GM19372 (cell line): Measurements from ENCODE around the gene PITPNM2.
"Not testable (repeated sequence)": the region's sequence is repeated elsewhere in the genome, so short reads cannot be mapped to it uniquely, and the experiment has no call there.

Experiments used
- ATAC-seq: cut with Tn5 transposase; IDR thresholded peaks from one replicate; pipeline ENCODE4 v1.9.1; 2021; ENCODE audit warnings: mild to moderate bottlenecking, low read depth, moderate library complexity; ENCODE audit not compliant: unreplicated experiment

Gene PITPNM2

DNA sequence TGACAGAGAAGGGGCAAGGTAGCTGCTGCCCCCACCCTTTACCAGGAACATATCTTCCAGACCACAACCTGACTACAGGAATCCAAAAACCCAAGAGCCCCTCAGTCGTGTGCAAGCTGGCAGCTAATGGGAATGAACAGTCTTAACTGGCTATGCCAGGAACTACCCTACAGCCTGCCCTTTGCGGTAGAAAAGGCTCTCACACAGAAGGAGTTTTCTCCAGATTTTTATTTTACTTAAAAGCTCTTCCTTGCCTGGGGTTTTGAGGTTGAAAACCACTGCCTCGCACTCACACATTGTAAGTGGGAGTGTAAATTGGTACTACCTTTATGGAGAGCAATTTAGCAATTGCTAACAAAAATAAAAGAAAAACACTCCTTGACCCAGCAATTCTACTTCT lies 28.3 kb downstream of the PITPNM2 start:
- ATAC-seq, result no peak

DNA sequence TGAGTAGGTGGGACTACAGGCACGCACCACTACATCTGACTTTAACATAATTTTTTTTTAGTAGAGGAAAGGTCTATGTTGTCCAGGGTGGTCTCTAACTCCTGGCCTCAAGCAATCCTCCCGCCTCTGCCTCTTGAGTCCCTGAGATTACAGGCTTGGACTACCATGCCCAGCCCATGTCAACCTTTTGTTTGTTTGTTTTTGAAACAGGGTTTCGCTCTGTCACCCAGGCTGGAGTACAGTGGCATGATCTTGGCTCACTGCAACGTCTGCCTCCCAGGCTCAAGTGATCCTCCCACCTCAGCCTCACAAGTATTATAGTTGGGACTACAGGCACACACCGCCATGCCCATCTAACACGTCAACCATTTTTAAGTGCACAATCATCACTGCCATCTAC lies 29.2 kb downstream of the PITPNM2 start:
- ATAC-seq, result no peak

DNA sequence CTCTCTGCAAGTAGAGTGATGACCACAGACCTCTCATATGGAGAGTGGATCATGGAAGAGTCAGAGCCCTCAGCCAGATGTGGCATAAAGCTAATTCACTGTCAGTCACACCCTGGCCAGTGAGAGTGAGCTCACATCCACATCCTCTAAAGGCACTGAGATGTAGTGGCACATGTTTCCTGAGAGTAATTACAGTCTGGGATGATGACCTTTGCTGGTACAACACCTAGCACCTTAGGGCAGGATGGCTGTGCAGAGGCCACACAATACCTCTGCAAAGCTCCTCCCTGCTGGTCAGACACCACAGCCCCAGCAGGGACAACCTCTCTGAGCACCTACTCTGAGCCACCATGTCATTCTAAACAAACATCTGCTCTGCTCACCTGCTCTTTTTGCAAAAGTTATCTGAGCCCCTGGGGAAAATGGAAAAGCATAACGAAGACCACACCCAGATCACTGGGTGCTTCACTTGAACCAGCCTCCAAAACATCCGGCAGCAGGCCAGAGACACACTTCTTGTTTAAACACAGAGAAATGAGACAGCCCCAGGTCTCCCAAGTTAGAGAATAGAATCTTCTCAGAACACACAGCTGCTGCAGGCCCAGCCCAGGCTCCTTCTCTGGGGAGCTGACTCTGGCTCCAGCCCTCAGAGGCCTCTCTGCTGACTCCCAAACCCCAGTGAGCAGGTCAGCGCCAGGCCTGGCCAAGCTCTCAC lies 30.3 kb downstream of the PITPNM2 start:
- ATAC-seq, result no peak

DNA sequence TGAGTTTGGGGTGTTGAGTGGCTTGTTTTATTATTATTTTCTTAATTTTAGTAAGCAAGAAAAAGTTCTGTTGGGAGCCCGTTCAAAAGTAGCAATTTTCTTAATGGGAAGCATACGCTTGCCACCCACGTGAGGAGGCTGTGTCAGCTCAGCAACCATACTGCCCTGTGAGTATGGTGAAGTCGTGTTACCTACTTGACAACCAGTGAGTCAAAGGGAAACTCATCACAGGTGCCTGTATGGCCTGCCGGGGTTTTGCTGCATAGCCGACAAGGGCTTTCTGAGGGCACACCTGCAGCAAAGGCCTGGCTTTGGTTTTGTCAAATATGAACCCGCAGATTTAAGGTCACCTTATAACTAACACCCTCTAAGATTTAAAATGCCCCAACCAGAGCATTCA lies 31.1 kb downstream of the PITPNM2 start:
- no peak for ATAC-seq

DNA sequence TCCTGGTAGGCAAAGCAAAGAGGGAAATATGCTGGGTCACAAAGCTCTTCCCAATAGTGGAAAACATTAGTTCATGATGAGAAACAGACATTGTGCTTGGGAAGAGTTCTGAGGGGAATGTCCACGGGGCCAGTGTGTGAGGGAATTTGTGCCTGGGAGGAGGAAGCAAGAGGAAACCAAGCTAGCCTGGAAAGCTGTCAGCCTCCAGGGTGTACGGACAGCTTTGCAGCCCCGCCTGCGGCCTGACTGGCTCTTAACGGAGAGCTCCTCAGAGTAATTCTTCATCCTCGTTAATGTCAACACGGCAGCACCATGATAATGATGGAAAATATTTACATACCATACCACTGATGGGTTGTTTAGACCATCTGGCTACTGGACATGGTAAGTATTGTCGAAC lies 32.4 kb downstream of the PITPNM2 start:
- no peak for ATAC-seq

DNA sequence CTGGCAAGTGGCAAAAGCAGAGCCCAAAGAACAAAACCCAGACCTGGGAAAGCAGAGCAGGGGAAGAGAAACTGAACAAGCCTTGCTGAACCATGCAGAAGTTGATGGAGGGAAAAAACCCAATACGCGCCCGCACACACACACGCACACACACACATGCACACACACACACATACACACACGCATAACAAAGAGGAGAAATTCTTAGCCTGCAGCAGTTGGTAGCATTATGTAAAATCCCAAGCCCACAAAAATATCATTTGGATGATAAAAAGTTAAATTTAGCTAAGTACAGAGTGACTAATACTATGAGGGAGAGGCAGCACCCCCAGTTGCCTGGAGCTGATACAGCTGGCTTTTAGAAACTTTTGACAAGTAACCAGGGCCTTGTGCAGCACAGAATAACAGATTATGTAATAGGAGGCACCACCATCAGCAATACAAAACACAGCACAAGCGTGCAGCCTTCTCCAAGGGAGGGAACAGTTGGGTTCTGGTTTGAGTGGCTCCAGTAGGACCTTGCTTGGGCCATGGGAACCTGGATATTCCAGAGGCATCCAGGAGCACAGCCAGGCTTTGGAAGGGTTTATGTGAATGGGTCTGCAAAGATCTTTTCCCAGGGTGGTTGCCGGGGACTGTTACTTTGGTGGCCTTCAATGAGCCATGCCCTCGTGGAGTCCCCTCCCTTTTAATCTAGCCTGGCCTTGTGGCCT lies 35.3 kb downstream of the PITPNM2 start:
- ATAC-seq, result no peak

DNA sequence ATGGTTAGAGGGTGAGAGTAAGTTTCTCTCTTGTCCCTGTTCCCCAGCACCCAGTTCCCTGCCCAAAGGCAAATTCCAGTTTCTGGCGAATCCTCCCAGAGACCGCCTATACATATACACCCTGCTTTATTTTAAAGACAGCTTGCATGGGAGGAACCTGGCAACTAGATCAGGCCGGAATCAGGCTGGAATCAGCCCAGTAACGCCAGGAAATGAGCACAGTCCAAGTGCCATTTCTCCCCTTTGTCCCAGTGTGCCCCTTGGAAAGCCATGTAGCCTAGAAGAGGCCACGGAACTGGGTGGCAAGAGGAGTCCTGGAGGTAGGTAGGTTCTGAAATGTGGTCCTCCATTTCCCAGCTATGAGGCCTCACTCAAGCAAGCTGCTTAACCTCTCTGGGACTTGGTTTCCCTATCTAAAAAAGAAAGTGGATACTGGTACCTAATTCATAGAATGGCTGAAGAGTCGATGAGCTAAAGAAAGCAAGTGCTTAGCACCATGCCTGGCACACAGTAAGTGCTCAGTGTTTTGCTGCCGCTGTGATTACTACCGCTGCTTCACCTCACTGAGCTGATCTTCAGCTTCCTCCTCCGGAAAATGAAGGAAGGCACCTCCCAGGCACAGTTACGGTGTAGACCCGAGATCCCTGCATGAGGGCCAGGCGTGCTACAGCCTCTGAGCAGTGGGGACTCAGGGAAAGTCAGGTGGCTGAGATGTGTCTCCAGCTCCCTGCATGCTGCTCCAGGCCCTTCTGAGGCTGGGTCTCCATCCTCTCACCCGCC lies 36.4 kb downstream of the PITPNM2 start:
- ATAC-seq, result no peak

DNA sequence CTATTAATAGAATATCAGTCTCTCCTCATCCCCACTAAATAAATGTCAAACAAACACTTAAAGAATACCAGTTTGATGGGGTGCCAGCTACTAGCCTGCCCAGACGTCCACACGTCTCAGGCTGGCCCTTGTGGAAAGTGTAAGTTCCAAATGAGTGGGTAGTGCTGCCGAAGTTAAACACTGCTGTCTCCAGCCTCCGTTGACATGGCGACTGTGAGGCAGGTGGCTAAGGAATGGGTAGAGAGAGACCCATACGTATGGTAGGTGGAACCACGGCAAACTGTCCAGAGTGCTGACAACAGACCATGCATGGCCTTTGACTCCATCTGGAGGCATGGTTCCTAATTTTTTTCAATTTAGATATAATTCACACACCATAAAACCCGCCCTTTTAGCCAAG lies 37.9 kb downstream of the PITPNM2 start:
- ATAC-seq, result no peak

DNA sequence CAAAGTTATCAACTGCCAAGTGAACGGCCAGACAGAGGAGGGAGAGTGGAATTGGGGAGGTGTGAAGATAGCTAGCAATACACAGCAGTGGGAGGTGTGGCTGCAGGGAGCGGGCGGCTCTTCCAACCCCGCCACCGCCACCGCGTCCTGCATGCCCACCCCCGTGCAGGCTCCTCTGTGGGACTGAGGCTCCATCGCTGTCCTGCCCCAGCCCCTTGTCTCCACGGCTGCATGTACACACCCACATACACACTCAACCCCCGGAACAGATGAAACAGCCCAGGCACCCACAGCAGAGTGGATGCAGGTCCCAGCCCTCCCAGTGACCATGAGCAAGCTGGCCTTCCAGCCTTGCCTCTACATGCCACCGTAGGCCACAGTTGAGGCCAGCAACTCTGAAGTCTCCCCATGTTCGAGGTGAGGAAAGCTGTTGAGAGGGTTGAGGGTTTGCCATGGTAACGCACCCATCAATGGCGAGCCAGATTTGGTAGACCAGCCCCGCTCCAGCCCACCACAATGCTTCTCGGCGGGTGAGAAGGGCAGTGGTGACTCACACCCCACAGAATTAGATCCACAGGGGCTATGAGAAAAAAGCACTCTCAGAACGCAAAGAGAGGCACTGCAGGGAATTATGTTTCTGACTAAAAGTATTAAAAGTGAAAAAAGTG lies 39.3 kb downstream of the PITPNM2 start:
- ATAC-seq, result no peak

DNA sequence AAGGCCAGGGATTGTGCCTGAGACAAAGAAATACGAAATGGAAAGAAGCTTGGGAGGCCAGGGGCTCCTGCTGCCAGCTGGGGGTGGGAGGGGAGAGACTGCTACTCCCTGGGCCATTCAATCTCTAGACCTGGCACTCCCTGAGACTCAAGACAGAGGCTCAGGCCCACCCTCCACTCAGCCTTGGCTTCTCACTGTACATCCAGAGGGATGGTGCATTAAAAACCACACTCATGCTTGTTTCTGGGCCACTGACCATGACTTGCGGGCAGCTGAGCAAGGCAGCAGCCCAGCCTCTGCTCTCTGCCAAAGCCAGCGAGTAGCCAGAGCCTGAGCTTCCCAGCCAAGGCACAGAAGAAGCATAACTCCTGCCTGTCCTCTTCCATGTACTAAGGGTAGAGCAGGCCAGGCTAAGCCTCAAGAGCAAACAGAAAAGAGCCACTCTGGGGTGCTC lies 41.5 kb downstream of the PITPNM2 start:
- no peak for ATAC-seq

DNA sequence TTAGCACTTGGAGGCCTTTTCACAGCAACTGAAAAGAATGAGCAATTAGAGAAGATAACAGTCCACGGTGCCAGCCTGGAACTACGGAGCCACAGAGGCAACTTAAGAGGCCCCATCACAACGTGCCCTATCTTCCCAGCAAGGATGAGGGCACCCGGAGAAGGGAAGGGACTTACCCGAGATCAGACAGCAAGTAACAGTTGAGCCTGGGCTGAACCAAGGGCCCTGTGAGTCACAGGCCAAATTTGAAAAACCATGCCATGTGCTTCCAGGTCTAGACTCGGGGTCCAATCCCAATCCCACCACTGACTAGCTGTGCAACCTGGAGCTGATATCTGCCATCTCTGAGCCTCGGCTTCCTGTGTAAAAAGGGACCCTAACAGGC lies 42.2 kb downstream of the PITPNM2 start:
- no peak for ATAC-seq

DNA sequence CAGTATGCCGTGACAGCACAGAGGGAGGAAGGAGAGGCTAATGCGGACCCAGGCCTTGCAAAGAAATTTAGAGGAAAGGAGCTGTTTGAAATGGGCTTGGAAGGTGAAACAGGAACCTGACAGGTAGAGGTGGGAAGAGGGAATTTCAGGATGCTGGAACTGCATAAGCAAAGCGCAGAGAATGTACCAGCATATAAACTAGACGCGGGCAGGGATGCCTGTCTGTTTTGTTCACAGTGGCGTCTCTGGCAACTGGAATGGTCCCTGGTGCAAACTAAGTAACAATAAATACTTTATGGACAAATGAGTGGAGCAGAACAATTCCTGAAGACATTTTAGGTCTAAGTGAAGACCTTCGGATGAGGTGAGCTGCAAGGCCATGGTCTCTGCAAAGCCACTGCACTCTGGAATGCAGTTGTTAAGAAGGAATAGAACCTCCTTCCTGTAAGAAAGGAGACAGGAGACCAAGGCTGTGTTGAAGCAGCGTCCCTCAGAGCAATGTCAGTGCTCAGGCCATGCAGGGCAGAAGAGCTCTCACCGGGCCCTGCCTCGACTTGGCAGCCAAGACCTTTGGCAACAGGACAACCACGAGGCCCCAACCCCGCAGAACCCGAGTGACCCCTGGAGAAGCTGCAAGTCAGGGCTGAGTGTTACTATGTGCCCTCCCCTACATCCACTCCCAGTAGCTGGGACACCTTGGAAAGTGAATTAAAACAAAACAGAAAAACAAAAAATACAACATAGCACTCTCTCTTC lies 42.8 kb downstream of the PITPNM2 start:
- ATAC-seq, result no peak

DNA sequence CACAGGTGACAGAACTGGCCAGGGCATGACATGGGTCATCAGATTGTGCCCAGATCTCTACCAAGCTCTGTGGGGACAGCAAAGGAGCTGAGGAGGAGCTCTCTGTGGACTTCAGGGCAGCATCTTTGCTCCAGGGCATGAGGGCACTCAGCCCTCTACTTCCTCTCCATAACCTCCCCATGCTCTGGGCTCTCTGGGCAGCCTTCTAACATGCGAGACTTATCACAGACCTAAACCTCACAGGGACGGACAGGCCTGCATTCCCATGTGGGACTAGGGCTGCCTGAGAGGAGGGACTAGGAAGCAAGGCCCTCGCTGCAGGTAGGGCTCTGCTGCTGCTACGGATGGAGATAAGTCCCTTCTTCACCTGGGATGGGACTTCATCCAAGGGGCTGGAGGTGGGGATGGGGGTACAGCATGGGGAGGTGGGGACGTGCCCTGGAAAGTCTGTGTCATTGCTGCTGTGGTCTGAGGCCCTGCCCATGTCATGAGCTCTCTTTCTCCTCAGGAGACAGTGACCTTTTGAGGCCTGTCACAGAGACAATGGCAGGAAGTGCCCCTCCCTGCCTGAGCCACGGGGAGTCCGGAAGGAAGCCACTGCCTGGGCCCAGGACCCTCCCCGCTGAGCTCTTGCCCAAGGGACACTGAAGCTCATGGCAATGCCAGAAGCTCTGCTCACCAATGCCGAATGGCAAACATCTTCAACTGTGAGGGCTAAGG lies 44.1 kb downstream of the PITPNM2 start:
- no peak for ATAC-seq

DNA sequence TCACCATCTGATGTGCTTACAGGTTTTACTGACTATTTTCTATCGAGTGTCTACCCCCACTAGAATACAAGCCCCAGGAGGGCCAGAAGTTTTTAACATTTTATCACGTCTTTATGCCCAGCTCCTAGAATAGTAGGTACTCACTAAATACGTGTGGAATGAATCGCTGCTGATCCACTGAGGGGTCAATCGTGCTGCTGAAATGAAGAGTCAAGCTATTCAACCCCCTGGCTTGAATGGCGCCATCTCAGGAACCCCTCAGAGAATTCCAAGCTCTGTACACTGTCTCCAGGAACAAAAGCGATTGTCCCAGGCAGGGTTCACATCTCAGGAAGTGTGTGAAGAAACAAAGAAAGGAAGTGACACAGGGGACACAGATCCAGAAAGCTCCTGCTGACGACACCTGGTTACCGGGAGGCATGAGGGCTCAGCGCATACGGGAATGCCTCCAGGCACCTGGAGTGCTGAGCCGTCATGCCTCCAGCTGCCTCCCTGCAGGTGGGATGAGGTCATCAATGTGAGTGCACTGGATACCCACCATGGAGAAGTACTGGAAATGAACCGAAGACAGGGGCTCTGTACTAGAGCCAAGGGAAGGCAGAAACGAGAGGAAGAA lies 45.6 kb downstream of the PITPNM2 start:
- no peak for ATAC-seq

DNA sequence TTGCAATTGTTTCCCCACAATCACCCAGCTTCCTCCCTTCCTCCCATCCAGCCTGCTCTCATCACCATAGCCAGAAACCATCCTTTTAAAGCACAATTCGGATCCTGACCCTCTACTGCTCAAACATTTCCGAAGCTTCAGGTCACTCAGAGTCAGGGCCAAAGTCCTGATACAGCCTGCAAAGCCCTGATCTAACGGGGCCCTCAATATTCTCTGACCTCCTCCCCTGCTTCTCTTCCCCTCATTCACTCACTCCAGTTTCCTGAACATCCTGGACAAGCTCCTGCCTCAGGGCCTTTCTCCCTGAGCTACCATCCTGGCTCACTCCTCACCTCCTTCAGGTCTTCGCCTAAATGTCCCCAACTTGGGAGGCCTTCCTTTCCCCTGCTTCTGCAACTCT lies 46.1 kb downstream of the PITPNM2 start:
- no peak for ATAC-seq

DNA sequence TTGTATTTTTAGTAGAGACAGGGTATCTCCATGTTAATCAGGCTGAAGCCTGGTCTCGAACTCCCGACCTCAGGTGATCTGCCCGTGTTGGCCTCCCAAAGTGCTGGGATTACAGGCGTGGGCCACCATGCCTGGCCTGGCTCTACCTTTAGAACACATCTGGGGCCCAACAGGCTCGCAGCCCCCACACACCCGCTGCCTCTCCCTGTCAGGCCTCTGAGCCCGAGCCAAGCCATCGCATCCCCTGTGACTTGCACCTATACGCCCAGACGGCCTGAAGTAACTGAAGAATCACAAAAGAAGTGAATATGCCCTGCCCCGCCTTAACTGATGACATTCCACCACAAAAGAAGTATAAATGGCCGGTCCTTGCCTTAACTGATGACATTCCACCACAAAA lies 46.8 kb downstream of the PITPNM2 start:
- ATAC-seq, result not testable (repeated sequence)

DNA sequence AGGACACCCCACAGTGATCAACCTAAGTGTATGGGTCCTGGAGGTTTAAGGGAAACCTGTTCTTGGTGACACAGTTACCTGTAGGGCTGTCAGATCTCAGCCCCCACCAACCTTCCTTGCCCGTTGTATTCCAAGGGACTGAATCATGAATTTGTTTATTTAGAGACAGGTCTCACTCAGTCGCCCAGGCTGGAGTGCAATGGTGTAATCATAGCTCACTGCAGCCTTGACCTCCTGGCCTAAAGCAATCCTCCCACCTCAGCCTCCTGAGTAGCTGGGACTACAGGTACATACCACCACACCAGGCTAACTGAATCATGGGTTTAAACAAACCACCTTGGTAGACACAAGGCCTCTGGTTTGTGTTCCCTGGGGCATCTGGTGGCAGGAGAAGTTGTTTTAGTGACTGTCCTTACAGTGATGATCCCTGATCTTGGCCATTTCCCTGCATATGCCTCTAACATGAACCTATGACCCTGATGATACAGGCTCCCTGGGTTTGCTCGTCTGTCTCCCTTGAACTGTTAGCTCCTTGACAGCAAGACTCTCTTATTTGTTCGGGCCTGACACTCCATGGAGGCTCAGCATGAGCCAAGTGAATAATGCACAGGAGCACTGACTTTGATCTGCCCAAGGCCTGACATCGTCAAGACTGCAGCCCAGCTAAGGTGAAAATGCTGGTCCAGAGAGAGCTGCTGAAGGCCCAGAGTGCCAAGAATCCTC lies 47.9 kb downstream of the PITPNM2 start:
- no peak for ATAC-seq

DNA sequence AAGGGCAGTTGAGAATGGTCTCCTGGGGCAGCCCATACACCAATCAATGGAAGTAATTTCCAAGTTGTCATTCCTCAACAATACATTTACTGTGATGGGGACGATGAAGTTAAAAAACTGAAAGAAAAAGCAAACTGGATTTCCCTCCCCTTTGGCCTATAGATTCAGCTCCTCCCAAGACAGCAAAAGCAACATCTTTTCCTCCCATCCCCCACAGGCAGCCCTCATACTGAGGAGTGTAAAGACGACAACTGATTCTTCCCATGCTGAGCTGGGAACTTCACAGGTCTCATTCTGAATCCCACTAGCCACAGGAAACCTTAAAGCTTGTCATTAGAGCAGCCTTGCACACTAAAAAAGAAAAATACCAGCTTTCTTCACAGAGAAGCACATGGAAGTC lies 48.5 kb downstream of the PITPNM2 start:
- no peak for ATAC-seq

DNA sequence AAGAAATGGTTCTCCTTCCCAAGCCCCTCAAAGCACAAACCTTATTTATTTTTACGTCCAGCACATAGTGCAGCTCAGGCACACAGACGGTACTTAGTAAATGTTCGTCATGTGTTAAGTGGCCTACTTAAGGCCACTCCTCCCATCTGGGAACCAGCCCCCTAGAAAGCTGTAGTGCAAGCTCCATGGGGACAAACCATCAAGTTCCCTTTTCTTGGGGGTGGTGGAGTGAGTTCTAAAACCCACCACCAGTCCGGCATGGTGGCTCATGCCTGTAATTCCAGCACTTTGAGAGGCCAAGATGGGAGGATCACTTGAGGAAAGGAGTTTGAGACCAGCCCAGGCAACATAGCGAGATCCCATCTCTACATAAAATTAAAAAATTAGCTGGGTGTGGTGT lies 49.4 kb downstream of the PITPNM2 start:
- ATAC-seq, result no peak
